Osteoblast (primary cell): ENCODE results near the gene GAS7. TPM values are rescaled to one million over a fixed set of nuclear protein-coding genes. Genes with fewer than 3 reads are reported as not detected.

Experiments used
- DNase-seq: peaks from one replicate; pipeline ENCODE4 v3.0.0; 2011; ENCODE audit warnings: low spot score, mixed read lengths; ENCODE audit not compliant: insufficient read length; ENCODE audit errors: missing footprints
- H2AFZ ChIP-seq: 2 replicates; pipeline ENCODE4 v1.6.0; 2011; ENCODE audit warnings: mild to moderate bottlenecking, low read length
- H3K27ac ChIP-seq: 2 replicates; pipeline ENCODE4 v1.5.1; 2011; ENCODE audit warnings: mild to moderate bottlenecking, low read depth, low read length, moderate library complexity
- H3K27me3 ChIP-seq: 2 replicates; pipeline ENCODE4 v1.6.0; 2012; ENCODE audit warnings: mild to moderate bottlenecking, control low read depth, inconsistent platforms, low read length, moderate library complexity; ENCODE audit not compliant: insufficient read depth
- H3K36me3 ChIP-seq: 2 replicates; pipeline ENCODE4 v1.5.1; 2011; ENCODE audit warnings: mild to moderate bottlenecking, low read length, control low read depth, moderate library complexity; ENCODE audit not compliant: insufficient read depth
- H3K4me1 ChIP-seq: 2 replicates; pipeline ENCODE4 v1.5.1; 2011; ENCODE audit warnings: mild to moderate bottlenecking, low read length, control low read depth, moderate library complexity; ENCODE audit not compliant: insufficient read depth
- H3K4me2 ChIP-seq: 2 replicates; pipeline ENCODE4 v1.6.0; 2011; ENCODE audit warnings: mild to moderate bottlenecking, low read length; ENCODE audit not compliant: insufficient read depth
- H3K4me3 ChIP-seq: fragments of 200-600 bp; sonication (generic); 3 replicates; pipeline ENCODE4 v1.5.1; 2012; ENCODE audit warnings: mild to moderate bottlenecking, low read length, inconsistent platforms; ENCODE audit not compliant: insufficient read depth
- H3K79me2 ChIP-seq: 2 replicates; pipeline ENCODE4 v1.6.0; 2012; ENCODE audit warnings: mild to moderate bottlenecking, low read length, control low read depth, inconsistent platforms; ENCODE audit not compliant: insufficient read depth
- H3K9me3 ChIP-seq: 2 replicates; pipeline ENCODE4 v1.5.1; 2011; ENCODE audit warnings: low read depth, low read length, control low read depth
- H4K20me1 ChIP-seq: 2 replicates; pipeline ENCODE4 v1.6.0; 2012; ENCODE audit warnings: mild to moderate bottlenecking, low read length, control low read depth; ENCODE audit not compliant: insufficient read depth
- CTCF ChIP-seq: IDR thresholded peaks from 2 replicates; pipeline ENCODE4 v1.5.1; 2011; ENCODE audit warnings: mild to moderate bottlenecking, low read depth, low read length, moderate library complexity; ENCODE audit errors: extremely low read depth
- total RNA-seq: library from RNA; depleted of rRNA; stranded (reverse); fragments of >200 nt; gene quantifications from 2 replicates; pipeline ENCODE4 v1.2.3, GENCODE V29; 2012

GAS7 gene
- total RNA-seq, 1 donor: 3.6 TPM

- H4K20me1 ChIP-seq: no peaks in the 10 kb centered on the region
- no peak overlapping the region for H3K4me2 ChIP-seq
- H3K79me2 ChIP-seq: no peaks in the 10 kb centered on the region
- no peak overlapping the region for H3K4me3 ChIP-seq
- TF ChIP-seq CTCF: no peak
- H3K36me3 ChIP-seq: no peaks in the 10 kb centered on the region
- no peaks in the 10 kb centered on the region for H3K27me3 ChIP-seq
- DNase-seq: no peak
- H2AFZ ChIP-seq: no peak overlapping the region
- H3K4me1 ChIP-seq: no peaks in the 10 kb centered on the region
- no peaks in the 10 kb centered on the region for H3K9me3 ChIP-seq
- no peak overlapping the region for H3K27ac ChIP-seq
These were observed 110.0 kb downstream of the GAS7 start for GRCh38 chr17:10088444-10088843.

GRCh38 chr17:10087355-10087754 lies 111.1 kb downstream of the GAS7 start:
- H3K4me3 ChIP-seq: no peak overlapping the region
- no peaks in the 10 kb centered on the region for H3K79me2 ChIP-seq
- no peaks in the 10 kb centered on the region for H3K4me1 ChIP-seq
- no peak overlapping the region for H3K27ac ChIP-seq
- no peaks in the 10 kb centered on the region for H3K9me3 ChIP-seq
- H4K20me1 ChIP-seq: no peaks in the 10 kb centered on the region
- H2AFZ ChIP-seq: no peak overlapping the region
- DNase-seq: no peak
- H3K27me3 ChIP-seq: no peaks in the 10 kb centered on the region
- no peak overlapping the region for H3K4me2 ChIP-seq
- no peaks in the 10 kb centered on the region for H3K36me3 ChIP-seq
- no peak for TF ChIP-seq CTCF

- no peak for TF ChIP-seq CTCF
- Histone ChIP-seq H3K27me3 (no peaks in the 10 kb centered on the region), H3K9me3 (no peaks in the 10 kb centered on the region), H2AFZ (no peak overlapping the region), H3K27ac (no peak overlapping the region), H4K20me1 (no peaks in the 10 kb centered on the region), H3K4me1 (no peaks in the 10 kb centered on the region), H3K4me2 (no peak overlapping the region), H3K4me3 (no peak overlapping the region), H3K36me3 (no peaks in the 10 kb centered on the region), H3K79me2 (no peaks in the 10 kb centered on the region)
- no peak for DNase-seq
These were observed 114.5 kb downstream of the GAS7 start for GRCh38 chr17:10083864-10084263.

- DNase-seq: no peak
- Histone ChIP-seq H3K9me3 (no peaks in the 10 kb centered on the region), H3K4me3 (no peak overlapping the region), H3K79me2 (no peaks in the 10 kb centered on the region), H2AFZ (no peak overlapping the region), H3K4me1 (no peaks in the 10 kb centered on the region), H3K4me2 (no peak overlapping the region), H3K27me3 (no peaks in the 10 kb centered on the region), H4K20me1 (no peaks in the 10 kb centered on the region), H3K27ac (no peak overlapping the region), H3K36me3 (no peaks in the 10 kb centered on the region)
- no peak for TF ChIP-seq CTCF
These were observed 115.6 kb downstream of the GAS7 start for GRCh38 chr17:10082795-10083194.
